ENCODE results near the gene ZNF341.

- TF ChIP-seq POLR2A (IDR thresholded peaks at IDR 0.05; ENCODE audit: low read length), result no peak
- TF ChIP-seq GATA1 (IDR thresholded peaks at IDR 0.05; ENCODE audit: low read depth, low read length), result no peak
Observed at GRCh38 chr20:33840160-33840559, 108.4 kb downstream of the ZNF341 start.
